ENCODE measurements around the gene FEM1C.

Gene FEM1C

GRCh38 chr5:115557667-115558387 is 13.3 kb upstream of the FEM1C start:
- DNase-seq (ENCODE audit: low read depth, low spot score) = no peak

GRCh38 chr5:115556276-115556675 is 11.7 kb upstream of the FEM1C start:
- DNase-seq (ENCODE audit: low read depth, low spot score) = no peak

GRCh38 chr5:115555084-115555633 is 10.6 kb upstream of the FEM1C start:
- DNase-seq (ENCODE audit: low read depth, low spot score) = no peak

- no peak for DNase-seq (ENCODE audit: low read depth, low spot score)
Observed at GRCh38 chr5:115553082-115553481, 8.5 kb upstream of the FEM1C start.

GRCh38 chr5:115551415-115551814 is 6.8 kb upstream of the FEM1C start:
- DNase-seq (ENCODE audit: low read depth, low spot score) = no peak

- no peak for DNase-seq (ENCODE audit: low read depth, low spot score)
Observed at GRCh38 chr5:115549154-115549553, 4.6 kb upstream of the FEM1C start.

- DNase-seq (ENCODE audit: low read depth, low spot score) = no peak
Observed at GRCh38 chr5:115548683-115549082, 4.1 kb upstream of the FEM1C start.

GRCh38 chr5:115545351-115545882 is 842 bp upstream of the FEM1C start:
- DNase-seq (ENCODE audit: low read depth, low spot score) = no peak

GRCh38 chr5:115544043-115544435 is 536 bp downstream of the FEM1C start:
- no peak for DNase-seq (ENCODE audit: low read depth, low spot score)

- DNase-seq (ENCODE audit: low read depth, low spot score) = no peak
Observed at GRCh38 chr5:115543365-115544042, 1.1 kb downstream of the FEM1C start.

GRCh38 chr5:115542651-115543364 is 1.8 kb downstream of the FEM1C start:
- no peak for DNase-seq (ENCODE audit: low read depth, low spot score)

- no peak for DNase-seq (ENCODE audit: low read depth, low spot score)
Observed at GRCh38 chr5:115542086-115542485, 2.5 kb downstream of the FEM1C start.

- no peak for DNase-seq (ENCODE audit: low read depth, low spot score)
Observed at GRCh38 chr5:115541611-115542010, 3.0 kb downstream of the FEM1C start.

- DNase-seq (ENCODE audit: low read depth, low spot score) = no peak
Observed at GRCh38 chr5:115535479-115536035, 9.0 kb downstream of the FEM1C start.

GRCh38 chr5:115532517-115532916 is 12.1 kb downstream of the FEM1C start:
- DNase-seq (ENCODE audit: low read depth, low spot score) = no peak

- DNase-seq (ENCODE audit: low read depth, low spot score) = no peak
Observed at GRCh38 chr5:115531787-115532367, 12.7 kb downstream of the FEM1C start.

GRCh38 chr5:115531380-115531779 is 13.2 kb downstream of the FEM1C start:
- no peak for DNase-seq (ENCODE audit: low read depth, low spot score)

GRCh38 chr5:115530426-115530825 is 14.1 kb downstream of the FEM1C start:
- DNase-seq (ENCODE audit: low read depth, low spot score) = no peak

GRCh38 chr5:115526604-115527003 is 18.0 kb downstream of the FEM1C start:
- no peak for DNase-seq (ENCODE audit: low read depth, low spot score)

GRCh38 chr5:115524199-115524847 is 20.3 kb downstream of the FEM1C start:
- no peak for DNase-seq (ENCODE audit: low read depth, low spot score)

GRCh38 chr5:115522832-115523403 is 21.7 kb downstream of the FEM1C start:
- no peak for DNase-seq (ENCODE audit: low read depth, low spot score)

Data from brain pericyte (primary cell).